NCI-H82 (cell line): ENCODE measurements around the gene PPP1R12B.
"Not testable (repeated sequence)": the region's sequence is repeated elsewhere in the genome, so short reads cannot be mapped to it uniquely, and the experiment has no call there.

Source experiments
- DNase-seq: peaks from one replicate; lab custom pipeline; 2025; lab: John Stamatoyannopoulos, UW

PPP1R12B gene

DNA sequence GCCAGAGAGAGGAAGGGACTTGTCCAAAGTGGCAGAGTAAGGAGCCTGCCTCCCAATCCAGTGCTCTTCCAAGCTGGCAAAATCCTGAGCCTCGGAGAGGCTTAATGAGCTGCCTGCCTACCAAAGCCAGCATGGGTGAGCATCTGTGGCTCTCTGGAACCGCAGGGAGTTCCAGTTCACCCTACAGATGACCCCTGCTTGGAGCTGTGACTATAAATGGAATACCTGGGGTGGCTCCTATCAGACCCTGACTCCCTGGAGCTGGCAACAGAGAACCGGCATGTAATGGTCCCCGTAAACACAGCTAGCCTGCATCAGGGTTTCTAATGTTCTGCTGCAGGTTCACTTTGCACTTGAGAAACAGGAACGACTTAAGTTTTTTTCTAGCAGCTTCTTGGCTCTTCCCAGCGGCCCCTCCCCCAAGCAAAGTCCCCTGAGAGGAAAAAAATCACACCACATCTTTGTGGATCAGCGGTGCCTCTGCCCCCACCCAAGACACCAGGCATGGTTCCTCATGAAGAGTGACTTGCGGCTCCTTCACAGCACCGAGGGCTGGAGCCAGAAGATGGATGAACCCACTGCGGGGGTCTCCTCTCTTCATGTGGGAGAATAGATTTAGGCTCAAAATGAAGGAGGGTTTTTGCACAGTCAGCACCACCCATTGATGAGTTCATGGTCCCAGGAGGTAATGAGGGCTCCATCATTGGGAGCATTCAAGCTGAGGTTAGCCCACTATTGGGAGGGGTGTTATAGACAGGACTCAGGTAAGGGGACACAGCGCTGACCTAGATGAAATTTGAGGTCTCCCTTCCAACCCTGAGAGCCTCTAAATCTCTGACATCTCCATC is 282.8 kb downstream of the PPP1R12B start:
- no peak for DNase-seq

GRCh38 chr1:202632241-202632640 is 283.7 kb downstream of the PPP1R12B start:
- no peak for DNase-seq

GRCh38 chr1:202636171-202636570 is 287.7 kb downstream of the PPP1R12B start:
- DNase-seq, result not testable (repeated sequence)

- DNase-seq, result peak; percentile 47
Measured at GRCh38 chr1:202637321-202638018, 289.0 kb downstream of the PPP1R12B start.

DNA sequence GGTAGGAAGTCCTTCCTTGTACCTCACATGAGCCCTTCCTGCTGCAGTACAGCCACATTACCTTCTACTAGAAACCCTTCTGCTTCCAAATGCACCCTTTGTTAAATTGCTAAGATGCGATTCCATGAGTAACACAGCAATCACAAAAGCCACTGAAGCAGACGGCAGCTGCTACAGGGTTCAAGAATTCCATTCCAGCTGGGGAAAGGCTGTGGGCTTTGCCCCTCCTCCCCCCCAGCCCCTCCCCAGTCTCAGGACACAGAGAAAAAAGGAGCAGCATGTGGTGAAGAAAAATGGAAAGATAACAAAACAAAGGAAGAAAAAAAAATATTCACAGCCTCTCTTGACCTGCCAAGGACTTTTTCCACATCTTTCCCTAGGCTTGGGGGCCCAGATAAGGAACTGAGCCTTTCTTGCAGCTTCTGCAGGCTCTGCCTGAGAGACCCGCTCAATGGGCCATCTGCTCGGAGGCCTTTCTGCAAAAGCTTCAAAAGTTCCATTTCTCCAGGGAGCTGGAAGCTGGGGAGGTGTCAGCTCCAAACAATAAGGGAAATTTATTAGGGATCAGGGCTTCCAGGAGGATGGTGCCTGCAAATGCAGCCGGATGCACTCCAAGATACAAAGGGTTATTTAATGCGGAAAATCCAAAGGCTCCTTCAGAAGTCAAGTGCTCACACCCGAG is 289.7 kb downstream of the PPP1R12B start:
- DNase-seq, result peak; percentile 77

DNA sequence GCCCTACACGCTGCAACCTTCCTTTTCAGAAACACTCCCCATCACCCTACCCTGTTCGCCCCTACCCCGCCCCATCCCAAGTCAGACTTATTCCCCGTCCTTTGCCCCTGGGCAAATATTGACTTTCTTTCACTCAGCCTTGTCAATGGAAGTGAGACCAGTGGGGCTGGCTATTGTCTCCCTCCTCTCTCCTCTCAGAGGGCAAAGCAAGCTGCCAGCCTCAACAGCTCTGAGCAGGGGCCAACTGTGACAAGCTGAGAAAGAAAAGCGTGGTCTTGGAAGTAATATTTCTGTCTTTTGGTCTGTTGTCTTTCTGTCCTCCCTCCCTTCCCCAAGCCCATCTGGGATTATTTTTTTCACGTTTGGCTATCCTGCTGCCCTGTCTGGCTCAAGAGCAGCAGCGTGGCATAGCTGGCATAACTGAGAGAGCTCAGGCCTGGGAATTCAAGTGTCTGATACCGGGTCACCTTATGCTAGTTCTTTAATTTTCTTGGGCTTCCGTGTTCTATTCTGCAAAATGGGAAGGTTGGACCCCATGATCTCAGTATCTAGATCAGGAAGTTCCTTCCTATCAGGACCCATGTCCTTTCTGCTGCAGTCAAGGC is 290.3 kb downstream of the PPP1R12B start:
- DNase-seq, result not testable (repeated sequence)

DNA sequence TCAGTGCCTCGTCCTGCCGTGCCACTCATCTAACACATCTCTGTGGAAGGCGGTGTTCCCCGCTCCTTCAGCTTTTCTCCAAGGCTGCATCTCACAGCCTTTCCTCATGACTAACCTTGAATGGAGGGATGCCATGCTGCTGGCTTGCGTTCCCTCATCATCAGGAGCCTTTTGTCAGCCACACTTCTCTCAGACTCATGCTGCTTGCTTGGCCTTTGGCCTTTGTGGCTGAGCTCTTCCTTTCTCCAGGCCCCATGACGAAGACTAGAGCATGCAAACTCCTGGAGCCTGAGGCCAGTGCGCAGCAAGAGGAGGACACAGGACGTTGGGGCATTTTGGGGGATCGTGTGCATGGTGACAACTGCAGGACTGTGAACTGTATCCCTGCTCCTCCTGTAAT is 291.0 kb downstream of the PPP1R12B start:
- DNase-seq, result no peak

DNA sequence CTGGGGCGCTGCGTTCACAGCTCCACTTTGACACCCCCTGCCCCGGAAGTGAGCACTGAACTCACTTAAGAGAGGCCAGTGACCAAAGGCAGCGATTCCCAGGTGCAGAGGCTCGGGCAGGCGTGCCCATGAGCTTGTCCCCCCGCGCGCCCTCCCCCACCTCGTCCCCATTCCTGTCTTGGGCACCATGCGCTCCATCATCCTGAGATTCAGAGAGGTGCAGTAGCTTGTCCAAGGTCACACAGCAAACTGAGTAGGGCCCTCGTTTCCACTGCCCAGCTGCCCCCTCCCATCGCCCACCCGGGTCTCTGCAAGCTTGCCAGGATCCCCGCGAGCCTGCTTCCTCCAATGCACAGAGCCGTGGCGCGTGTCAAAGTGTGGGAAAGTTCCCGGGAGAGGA is 293.7 kb downstream of the PPP1R12B start:
- DNase-seq, result no peak
